ENCODE results near the gene CCT4. TPM values are rescaled to one million over a fixed set of nuclear protein-coding genes. Genes with fewer than 3 reads are reported as not detected.

The CCT4 gene
- polyA plus RNA-seq, 1 donor (not counting 4 experiments of a cell fraction or from before 2014, with no cell fraction given): 227 TPM

- H4K20me1 ChIP-seq (ENCODE audit: control insufficient read depth, extremely low read depth, insufficient read depth, low read length): no peaks in the 10 kb centered on the region
- no peaks in the 10 kb centered on the region for H3K9me1 ChIP-seq (ENCODE audit: control insufficient read depth, extremely low read depth, insufficient read depth, low read length)
- no peaks in the 10 kb centered on the region for H3K9me3 ChIP-seq (ENCODE audit: control insufficient read depth, low read depth, low read length)
- no peaks in the 10 kb centered on the region for H3K4me1 ChIP-seq (ENCODE audit: control insufficient read depth, extremely low read depth, insufficient read depth, low read length)
- DNase-seq (ENCODE audit: low read depth, low spot score): no peak
- no peak overlapping the region for H2AFZ ChIP-seq (ENCODE audit: control insufficient read depth, low read length)
- no peak overlapping the region for H3K27ac ChIP-seq (ENCODE audit: control insufficient read depth, insufficient read depth, low read length)
- no peak for FAIRE-seq
- dilution Hi-C loops (cut with MboI; ENCODE audit: extremely low pct_ligation_motif_present, low sequenced_read_pairs): no loop called here
- no peaks in the 10 kb centered on the region for H3K79me2 ChIP-seq (ENCODE audit: control insufficient read depth, insufficient read depth, low read length)
- TF ChIP-seq CTCF (optimal IDR thresholded peaks at IDR 0.05 in 1 of 3, IDR thresholded peaks at IDR 0.05 in 1 of 3, conservative IDR thresholded peaks at IDR 0.05 in 1 of 3; ENCODE audit: extremely low read depth in 1 of 3, insufficient read depth in 2 of 3, low read length in 3 of 3): peak; percentile 51 to 58 (median 54)
- no peak for TF ChIP-seq EZH2 (IDR thresholded peaks at IDR 0.05; ENCODE audit: low read length)
- H3K36me3 ChIP-seq (ENCODE audit: control insufficient read depth in 2 of 2, extremely low read depth in 1 of 2, insufficient read depth in 2 of 2, low read length in 2 of 2): no peaks in the 10 kb centered on the region
- H3K9ac ChIP-seq (ENCODE audit: control insufficient read depth, extremely low read depth, insufficient read depth, low read length): no peak overlapping the region
- H3K4me3 ChIP-seq (ENCODE audit: control insufficient read depth in 2 of 3, extremely low read depth in 1 of 3, insufficient read depth in 2 of 3, low read depth in 1 of 3, low read length in 3 of 3): no peak overlapping the region
- H3K4me2 ChIP-seq (ENCODE audit: control insufficient read depth, extremely low read depth, insufficient read depth, low read depth, low read length): no peak overlapping the region
- no peaks in the 10 kb centered on the region for H3K27me3 ChIP-seq (ENCODE audit: control insufficient read depth, extremely low read depth, insufficient read depth, low read length)
These were observed 10.4 kb upstream of the CCT4 start for GRCh38 chr2:61898810-61899209.

DNA sequence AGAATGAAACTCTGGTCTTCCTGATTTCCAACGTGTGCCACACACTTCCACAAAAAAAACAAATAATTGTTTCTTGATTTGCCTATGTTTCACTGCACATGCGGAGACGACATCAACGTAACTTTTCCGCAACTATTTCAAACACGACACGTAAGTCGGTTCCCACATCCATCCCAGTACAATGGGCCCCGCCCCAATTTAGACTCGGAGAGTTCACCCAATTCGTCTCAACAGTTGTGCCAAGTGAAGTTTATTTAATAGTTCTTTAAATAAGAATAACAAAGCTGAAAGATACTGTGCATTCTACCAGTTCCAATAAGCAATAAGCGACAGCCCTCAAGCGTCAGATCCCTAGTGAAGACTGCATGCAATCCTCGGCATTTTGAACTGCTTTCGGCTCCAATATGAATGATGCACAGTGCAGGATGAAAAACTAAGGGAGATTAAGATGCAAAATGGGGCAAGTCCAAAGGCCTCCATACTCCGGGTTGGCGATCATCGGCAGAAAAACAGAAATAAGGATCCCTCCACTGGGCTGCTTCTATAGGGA lies 664 bp downstream of the CCT4 start:
- TF ChIP-seq EZH2 (IDR thresholded peaks at IDR 0.05; ENCODE audit: low read length) (no peak), CTCF (optimal IDR thresholded peaks at IDR 0.05 in 1 of 3, IDR thresholded peaks at IDR 0.05 in 1 of 3, conservative IDR thresholded peaks at IDR 0.05 in 1 of 3; ENCODE audit: extremely low read depth in 1 of 3, insufficient read depth in 2 of 3, low read length in 3 of 3) (no peak)
- peak overlapping the region; percentile 99 for H3K9ac ChIP-seq (ENCODE audit: control insufficient read depth, extremely low read depth, insufficient read depth, low read length)
- no peaks in the 10 kb centered on the region for H3K9me3 ChIP-seq (ENCODE audit: control insufficient read depth, low read depth, low read length)
- peaks cover 53% of the 10 kb centered on the region for H3K79me2 ChIP-seq (ENCODE audit: control insufficient read depth, insufficient read depth, low read length)
- dilution Hi-C loops (cut with MboI; ENCODE audit: extremely low pct_ligation_motif_present, low sequenced_read_pairs): no loop called here
- DNase-seq (ENCODE audit: low read depth, low spot score) (no peak), FAIRE-seq (no peak)
- H3K27me3 ChIP-seq (ENCODE audit: control insufficient read depth, extremely low read depth, insufficient read depth, low read length): no peaks in the 10 kb centered on the region
- H3K4me1 ChIP-seq (ENCODE audit: control insufficient read depth, extremely low read depth, insufficient read depth, low read length): peaks cover 19% of the 10 kb centered on the region
- H3K27ac ChIP-seq (ENCODE audit: control insufficient read depth, insufficient read depth, low read length): peak overlapping the region; percentile 97
- peaks cover 4 to 6% of the 10 kb centered on the region in 2 experiments for H3K36me3 ChIP-seq (ENCODE audit: control insufficient read depth in 2 of 2, extremely low read depth in 1 of 2, insufficient read depth in 2 of 2, low read length in 2 of 2)
- H3K4me2 ChIP-seq (ENCODE audit: control insufficient read depth, extremely low read depth, insufficient read depth, low read depth, low read length): peak overlapping the region; percentile 98
- H3K9me1 ChIP-seq (ENCODE audit: control insufficient read depth, extremely low read depth, insufficient read depth, low read length): peaks cover 3% of the 10 kb centered on the region
- peak overlapping the region; percentile 94 to 100 (median 100) for H3K4me3 ChIP-seq (ENCODE audit: control insufficient read depth in 2 of 3, extremely low read depth in 1 of 3, insufficient read depth in 2 of 3, low read depth in 1 of 3, low read length in 3 of 3)
- H4K20me1 ChIP-seq (ENCODE audit: control insufficient read depth, extremely low read depth, insufficient read depth, low read length): peaks cover 21% of the 10 kb centered on the region
- H2AFZ ChIP-seq (ENCODE audit: control insufficient read depth, low read length): peak overlapping the region; percentile 89

All from keratinocyte (primary cell).